ENCODE measurements around the gene CCDC186.

DNA sequence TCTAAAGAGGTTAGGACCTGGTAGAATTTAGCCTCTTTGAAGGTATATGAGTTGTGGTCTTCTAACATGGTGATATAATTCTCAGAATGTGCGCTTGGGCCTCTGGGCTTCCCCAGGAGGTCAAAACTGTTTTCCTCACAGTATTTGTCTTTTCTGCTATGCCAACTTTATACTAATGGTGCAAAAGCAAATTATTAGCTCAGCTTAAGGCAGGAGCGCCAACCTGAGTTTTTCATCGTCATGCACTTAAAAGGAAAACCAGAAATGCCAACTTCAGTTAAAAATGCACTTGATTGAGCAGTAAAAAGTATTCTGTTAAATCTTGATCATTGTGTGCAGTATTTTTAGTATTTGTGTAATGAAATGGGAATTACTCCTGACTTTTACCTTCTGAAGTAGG is 14.9 kb upstream of the CCDC186 start:
- TF ChIP-seq SP1 (IDR thresholded peaks at IDR 0.05) (no peak), NFRKB (IDR thresholded peaks at IDR 0.05) (no peak)
